HepG2 (cell line): ENCODE measurements around the gene THY1. TPM values are rescaled to one million over a fixed set of nuclear protein-coding genes. Genes with fewer than 3 reads are reported as not detected.

Experiments
- ATAC-seq: fragments of 200-7000 bp; cut with Tn5 transposase; 3 replicates; pipeline ENCODE4 v1.9.1; 2020; ENCODE audit warnings: mild to moderate bottlenecking, moderate library complexity
- BruUV-seq: library from RNA; stranded (reverse); fragments of 400-500 nt; replicated peaks from 2 replicates; lab custom pipeline; 2021; lab: Mats Ljungman, UMichigan
- CTCF ChIA-PET: fragments of 300-600 bp; formaldehyde crosslinking; extraction: SDS; loops from one replicate; lab custom pipeline; 2021; ENCODE audit warnings: low total read pairs, inconsistent platforms, low intra/inter-chr PET ratio; lab: Yijun Ruan, JAX
- POLR2A ChIA-PET: fragments of 350-600 bp; sonication (Branson Sonifier 250); formaldehyde crosslinking; loops from one replicate; lab custom pipeline; 2020; ENCODE audit warnings: antibody characterized with exemption, inconsistent platforms; lab: Yijun Ruan, JAX
- DNase-seq: peaks from one replicate; pipeline ENCODE4 v3.0.0-alpha.2; 2015; ENCODE audit warnings: low spot score
- FAIRE-seq: peaks from 3 replicates; lab custom pipeline; 2011; peaks lifted over from hg19 to GRCh38; lab: Jason Lieb, UNC
- H2AFZ ChIP-seq: one replicate; pipeline ENCODE4 v1.6.1; 2011; ENCODE audit warnings: low read length, inconsistent platforms
- H3K27ac ChIP-seq: fragments of 300-600 bp; 3 replicates; pipeline ENCODE4 v1.8.0; 2011; ENCODE audit warnings: mixed run types, mild to moderate bottlenecking, mixed read lengths, low read length, inconsistent platforms; ENCODE audit not compliant: insufficient read depth; ENCODE audit errors: extremely low read length
- H3K27me3 ChIP-seq, 2 experiments: fragments of 200-600 bp in 1 of 2; 2 replicates in 1 of 2; 3 replicates in 1 of 2; pipeline versions ENCODE4 v1.6.0 to v1.8.0; 2011; ENCODE audit warnings: low read length in 2 of 2, mild to moderate bottlenecking in 2 of 2, moderate library complexity in 2 of 2, inconsistent platforms in 1 of 2; ENCODE audit not compliant: insufficient read depth in 2 of 2, control insufficient read depth in 1 of 2
- H3K36me3 ChIP-seq, 2 experiments: fragments of 200-600 bp in 1 of 2; replicated peaks in 1 of 2; 2 replicates in 1 of 2; 3 replicates in 1 of 2; pipeline versions ENCODE4 v1.5.1 to v1.8.0; 2011; ENCODE audit warnings: low read length in 2 of 2, inconsistent platforms in 1 of 2; ENCODE audit not compliant: insufficient read depth in 2 of 2, control insufficient read depth in 1 of 2
- H3K4me1 ChIP-seq: 2 replicates; pipeline ENCODE4 v1.5.1; 2012; ENCODE audit warnings: low read length, inconsistent platforms; ENCODE audit not compliant: insufficient read depth
- H3K4me2 ChIP-seq: 2 replicates; pipeline ENCODE4 v1.6.0; 2011; ENCODE audit warnings: low read depth, low read length, inconsistent platforms
- H3K4me3 ChIP-seq, 3 experiments: fragments of 200-600 bp in 1 of 3; sonication (generic), shearing (Covaris generic) in 1 of 3; replicated peaks in 1 of 3; 2 replicates each; pipeline ENCODE4 v1.5.1; 2011 to 2016; ENCODE audit warnings: low read length in 3 of 3, inconsistent platforms in 2 of 3, low read depth in 2 of 3, mild to moderate bottlenecking in 2 of 3, control low read depth in 1 of 3, mixed read lengths in 1 of 3; ENCODE audit not compliant: insufficient read depth in 1 of 3
- H3K79me2 ChIP-seq: one replicate; pipeline ENCODE4 v1.6.1; 2011; ENCODE audit warnings: low read length, inconsistent platforms; ENCODE audit not compliant: insufficient read depth
- H3K9ac ChIP-seq: 2 replicates; pipeline ENCODE4 v1.6.0; 2011; ENCODE audit warnings: mild to moderate bottlenecking, low read depth, low read length, inconsistent platforms; ENCODE audit not compliant: insufficient read depth
- H3K9me3 ChIP-seq: 2 replicates; pipeline ENCODE4 v1.5.1; 2012; ENCODE audit warnings: mild to moderate bottlenecking, low read length
- H4K20me1 ChIP-seq: 2 replicates; pipeline ENCODE4 v1.6.0; 2011; ENCODE audit warnings: inconsistent platforms, mild to moderate bottlenecking, low read length, moderate library complexity; ENCODE audit not compliant: insufficient read depth
- BRCA1 ChIP-seq: sonication (generic); formaldehyde crosslinking; IDR thresholded peaks from 2 replicates; pipeline ENCODE4 v1.4.0; 2020; ENCODE audit warnings: missing genetic modification reagents
- EHMT2 ChIP-seq: fragments of 200-600 bp; sonication (generic); IDR thresholded peaks from 2 replicates; pipeline ENCODE4 v1.7.0; 2017; ENCODE audit warnings: antibody characterized with exemption, low read depth, low read length, borderline replicate concordance
- IKZF1 ChIP-seq: fragments of 450-650 bp; IDR thresholded peaks from 2 replicates; pipeline ENCODE4 v1.7.1; 2016
- KLF11 ChIP-seq: IDR thresholded peaks from 2 replicates; pipeline ENCODE4 v1.6.1; 2016; ENCODE audit warnings: missing compliant biosample characterization
- SAFB2 ChIP-seq: sonication (generic); formaldehyde crosslinking; IDR thresholded peaks from 2 replicates; pipeline ENCODE4 v1.5.1; 2020; ENCODE audit warnings: missing genetic modification reagents, low read depth, mild to moderate bottlenecking, borderline replicate concordance
- SOX6 ChIP-seq, 2 experiments: fragments of 450-650 bp in 1 of 2; sonication (generic) in 1 of 2; formaldehyde crosslinking in 1 of 2; IDR thresholded peaks; 2 replicates each; pipeline versions ENCODE4 v1.4.0 to v1.6.1; 2017 to 2020; ENCODE audit warnings: antibody characterized with exemption in 1 of 2, mild to moderate bottlenecking in 1 of 2, missing genetic modification reagents in 1 of 2
- ZNF44 ChIP-seq: sonication (generic); formaldehyde crosslinking; IDR thresholded peaks from 2 replicates; pipeline ENCODE4 v1.5.1; 2020; ENCODE audit warnings: mild to moderate bottlenecking, missing genetic modification reagents
- ZNF614 ChIP-seq: IDR thresholded peaks from 2 replicates; pipeline ENCODE4 v1.6.1; 2018; ENCODE audit warnings: missing biosample characterization, missing genetic modification reagents, inconsistent platforms, borderline replicate concordance
- ZNF652 ChIP-seq: IDR thresholded peaks from 2 replicates; pipeline ENCODE4 v1.6.1; 2016; ENCODE audit warnings: low read depth, borderline replicate concordance
- WGBS: methylation state at CpG from one replicate; pipeline ENCODE4 v1.1.6; 2017; ENCODE audit warnings: low lambda C conversion rate; 5-methylcytosine and 5-hydroxymethylcytosine counted together
- in situ Hi-C: cut with HindIII; loops from 2 replicates; pipeline ENCODE4 v1.10.0; 2017; ENCODE audit warnings: low pct_unique_long_range_greater_than_20kb; ENCODE audit not compliant: extremely low pct_ligation_motif_present
- intact Hi-C: fragments of 100-400 bp; cut with micrococcal nuclease; formaldehyde crosslinking; loops from one replicate; pipeline ENCODE4 v1.10.0; 2022; ENCODE audit not compliant: unreplicated experiment
- polyA plus RNA-seq, 8 experiments: library from polyadenylated mRNA; depleted of rRNA in 3 of 8; stranded (reverse) in 7 of 8; unstranded in 1 of 8; fragments of >200 nt; fragmentation: Illumina TruSeq in 4 of 8; extraction: Trizol in 4 of 8; gene quantifications; 2 replicates each; pipeline versions ENCODE4 v1.2.1 to v1.2.3, GENCODE V29; 2011 to 2016; ENCODE audit warnings: low read depth in 4 of 8, missing spikeins in 1 of 8, mixed read lengths in 1 of 8; ENCODE audit not compliant: insufficient read depth in 1 of 8
- total RNA-seq, 5 experiments: library from RNA; depleted of rRNA; stranded (reverse); fragments of >200 nt; fragmentation: Illumina TruSeq; extraction: Trizol; gene quantifications; 2 replicates each; pipeline ENCODE4 v1.2.3, GENCODE V29; 2016; ENCODE audit warnings: low read depth in 1 of 5
- TF ChIP-seq, protein P1 (sequence below): sonication (generic); formaldehyde crosslinking; IDR thresholded peaks from 2 replicates; pipeline ENCODE4 v1.4.0; 2020; ENCODE audit warnings: mild to moderate bottlenecking, missing genetic modification reagents
- TF ChIP-seq, protein P2 (sequence below): sonication (generic); formaldehyde crosslinking; IDR thresholded peaks from 2 replicates; pipeline ENCODE4 v1.4.0; 2020; ENCODE audit warnings: missing genetic modification reagents, mild to moderate bottlenecking, borderline replicate concordance

THY1 gene
- total and polyA plus RNA-seq, 2 of the 13 experiments (the other 11 are each of a cell fraction or from before 2014, with no cell fraction given) = not detected

DNA sequence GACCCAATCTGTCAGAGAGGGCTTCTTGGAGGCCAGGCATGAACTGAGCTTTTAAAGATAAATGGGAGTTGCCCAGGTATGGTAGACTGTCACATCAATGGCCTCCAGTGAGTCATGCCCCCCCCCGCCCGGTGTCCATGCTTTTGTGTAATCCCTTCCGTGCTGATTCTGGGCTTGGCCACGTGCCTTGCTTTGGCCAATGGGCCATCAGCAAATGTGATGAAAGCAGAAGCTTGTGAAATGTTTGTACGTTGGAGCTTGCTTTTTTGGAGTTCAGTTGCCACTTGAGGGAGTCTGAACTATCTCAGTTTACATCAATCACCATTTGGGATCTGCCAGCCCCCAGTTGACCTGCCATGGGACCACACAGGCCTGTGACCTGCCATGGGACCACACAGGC is 4.3 kb upstream of the THY1 start (continued):
- TF ChIP-seq KLF11 (CRISPR knock-in tag) (no peak), BRCA1 (CRISPR knock-in tag) (no peak), ZNF614 (no peak), SAFB2 (no peak), IKZF1 (no peak), ZNF652 (CRISPR knock-in tag) (no peak)
- TF ChIP-seq, protein P1, sequence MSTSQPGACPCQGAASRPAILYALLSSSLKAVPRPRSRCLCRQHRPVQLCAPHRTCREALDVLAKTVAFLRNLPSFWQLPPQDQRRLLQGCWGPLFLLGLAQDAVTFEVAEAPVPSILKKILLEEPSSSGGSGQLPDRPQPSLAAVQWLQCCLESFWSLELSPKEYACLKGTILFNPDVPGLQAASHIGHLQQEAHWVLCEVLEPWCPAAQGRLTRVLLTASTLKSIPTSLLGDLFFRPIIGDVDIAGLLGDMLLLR (CRISPR knock-in tag) = no peak

DNA sequence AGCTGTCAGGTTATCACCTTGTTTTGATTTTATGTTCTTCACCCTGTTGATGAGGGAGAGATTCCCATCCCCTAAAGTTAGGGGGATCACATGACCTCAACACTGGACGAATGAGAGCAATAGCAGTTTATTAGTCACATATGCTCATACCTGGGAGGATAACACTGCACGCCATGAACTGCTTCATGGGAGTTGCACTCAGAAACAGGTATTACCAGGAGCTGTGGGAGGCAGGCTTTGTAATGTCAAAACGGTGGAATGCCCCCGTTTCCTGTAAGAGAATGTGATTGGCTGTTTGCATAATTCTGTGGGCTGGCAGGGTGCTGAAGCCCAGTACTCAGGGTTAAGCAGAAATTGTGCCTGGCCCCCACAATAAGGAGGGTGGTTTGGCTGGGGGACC is 3.2 kb upstream of the THY1 start:
- Histone ChIP-seq H3K9ac (no peak overlapping the region), H3K4me3 (no peak overlapping the region), H3K9me3 (no peaks in the 10 kb centered on the region), H3K27me3 (no peaks in the 10 kb centered on the region; a peak in 2 of 5 replicates), H3K79me2 (no peaks in the 10 kb centered on the region), H3K27ac (no peak overlapping the region), H3K4me2 (no peak overlapping the region), H4K20me1 (no peaks in the 10 kb centered on the region), H3K36me3 (no peaks in the 10 kb centered on the region), H3K4me1 (peaks cover 11% of the 10 kb centered on the region; the same call in 1 of the 2 replicates), H2AFZ (no peak overlapping the region)
- TF ChIP-seq, protein P2, sequence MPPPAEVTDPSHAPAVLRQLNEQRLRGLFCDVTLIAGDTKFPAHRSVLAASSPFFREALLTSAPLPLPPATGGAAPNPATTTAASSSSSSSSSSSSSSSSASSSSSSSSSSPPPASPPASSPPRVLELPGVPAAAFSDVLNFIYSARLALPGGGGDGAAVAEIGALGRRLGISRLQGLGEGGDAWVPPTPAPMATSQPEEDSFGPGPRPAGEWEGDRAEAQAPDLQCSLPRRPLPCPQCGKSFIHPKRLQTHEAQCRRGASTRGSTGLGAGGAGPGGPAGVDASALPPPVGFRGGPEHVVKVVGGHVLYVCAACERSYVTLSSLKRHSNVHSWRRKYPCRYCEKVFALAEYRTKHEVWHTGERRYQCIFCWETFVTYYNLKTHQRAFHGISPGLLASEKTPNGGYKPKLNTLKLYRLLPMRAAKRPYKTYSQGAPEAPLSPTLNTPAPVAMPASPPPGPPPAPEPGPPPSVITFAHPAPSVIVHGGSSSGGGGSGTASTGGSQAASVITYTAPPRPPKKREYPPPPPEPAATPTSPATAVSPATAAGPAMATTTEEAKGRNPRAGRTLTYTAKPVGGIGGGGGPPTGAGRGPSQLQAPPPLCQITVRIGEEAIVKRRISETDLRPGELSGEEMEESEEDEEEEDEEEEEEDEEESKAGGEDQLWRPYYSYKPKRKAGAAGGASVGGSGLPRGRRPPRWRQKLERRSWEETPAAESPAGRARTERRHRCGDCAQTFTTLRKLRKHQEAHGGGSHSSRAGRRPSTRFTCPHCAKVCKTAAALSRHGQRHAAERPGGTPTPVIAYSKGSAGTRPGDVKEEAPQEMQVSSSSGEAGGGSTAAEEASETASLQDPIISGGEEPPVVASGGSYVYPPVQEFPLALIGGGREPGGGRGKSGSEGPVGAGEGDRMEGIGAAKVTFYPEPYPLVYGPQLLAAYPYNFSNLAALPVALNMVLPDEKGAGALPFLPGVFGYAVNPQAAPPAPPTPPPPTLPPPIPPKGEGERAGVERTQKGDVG (CRISPR knock-in tag) = no peak
- no peak for TF ChIP-seq EHMT2
- TF ChIP-seq ZNF44 (CRISPR knock-in tag) = no peak
- TF ChIP-seq SOX6 (IDR thresholded peaks at IDR 0.05) = no peak
- no peak for TF ChIP-seq SOX6 (CRISPR knock-in tag; IDR thresholded peaks at IDR 0.05)
- POLR2A ChIA-PET = no interaction called here
- DNase-seq (no peak), ATAC-seq (no peak), FAIRE-seq (no peak)
- BruUV-seq = no TSS peak
- in situ Hi-C loops = no loop called here
- CTCF ChIA-PET = no interaction called here
- intact Hi-C loops = no loop called here
- WGBS = 96% methylated on average over 4 of the region's 4 CpGs
